LNCAP (cell line): Measurements from ENCODE around the gene DOCK2.

Experiments
- CTCF ChIP-seq: fragments of 450-650 bp; IDR thresholded peaks from 2 replicates; pipeline ENCODE4 v1.5.1; 2017; ENCODE audit warnings: mild to moderate bottlenecking

DOCK2 gene

GRCh38 chr5:169950333-169950732, 313.3 kb downstream of the DOCK2 start:
- no peak for TF ChIP-seq CTCF

DNA sequence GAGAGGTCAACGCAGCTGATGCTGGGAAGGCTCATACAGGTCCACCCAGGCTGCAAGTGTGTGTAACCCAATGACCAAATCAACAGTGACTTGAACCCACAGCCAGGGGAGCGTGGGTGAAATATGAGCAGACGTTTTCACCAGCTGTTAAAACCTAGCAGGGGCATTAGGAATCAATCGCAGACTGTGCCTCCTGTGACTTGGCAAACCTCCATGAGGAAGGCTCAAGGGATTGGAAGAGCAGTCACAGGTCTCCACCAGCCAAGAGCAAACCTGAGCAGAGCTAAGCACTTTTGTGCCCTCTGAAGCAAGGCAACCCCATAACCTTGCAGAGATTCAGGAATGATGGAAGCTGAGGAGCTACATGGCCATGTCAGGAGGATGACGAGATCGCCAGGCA, 317.7 kb downstream of the DOCK2 start:
- no peak for TF ChIP-seq CTCF

- TF ChIP-seq CTCF: no peak
Measured at GRCh38 chr5:169956126-169956525, 319.1 kb downstream of the DOCK2 start.

GRCh38 chr5:169956756-169957155, 319.7 kb downstream of the DOCK2 start:
- TF ChIP-seq CTCF: no peak

GRCh38 chr5:169958278-169958677, 321.2 kb downstream of the DOCK2 start:
- TF ChIP-seq CTCF: no peak

- no peak for TF ChIP-seq CTCF
Measured at GRCh38 chr5:169960659-169961058, 323.6 kb downstream of the DOCK2 start.

GRCh38 chr5:169964246-169964645, 327.2 kb downstream of the DOCK2 start:
- TF ChIP-seq CTCF: no peak

DNA sequence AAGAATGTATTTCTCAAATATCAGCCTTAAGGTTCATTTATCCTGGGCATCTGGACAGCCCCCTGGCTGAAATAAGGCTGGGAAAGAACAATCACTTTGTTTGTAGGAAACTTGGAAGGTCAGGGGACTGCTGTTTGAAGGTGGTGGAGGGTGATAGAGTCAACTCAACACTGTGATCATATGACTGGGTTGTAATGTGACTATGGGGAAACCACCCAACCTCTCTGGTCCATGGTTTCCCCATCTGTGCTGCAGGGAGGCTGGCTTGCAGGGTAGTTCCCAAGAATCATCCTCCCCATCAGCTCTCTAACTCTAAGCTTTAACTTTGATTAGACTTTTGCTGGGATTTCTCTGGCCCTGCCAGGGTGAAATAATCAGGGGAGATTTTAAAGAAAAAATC, 333.3 kb downstream of the DOCK2 start:
- no peak for TF ChIP-seq CTCF
